ENCODE measurements around the gene NYAP2. TPM values are rescaled to one million over a fixed set of nuclear protein-coding genes. Genes with fewer than 3 reads are reported as not detected.

Gene NYAP2
- total RNA-seq (2021), result not detected in 3 replicates
- Bru-seq, nascent RNA, result percentile 1 among the genes with signal in this experiment
- long read RNA-seq, experiment 1, result 0 reads
- long read RNA-seq, experiment 2, result 0 reads
- long read RNA-seq, experiment 3, result 0 reads

- Mint-ChIP-seq H3K27me3 (ENCODE audit: low read depth) (no peaks in the 10 kb centered on the region), H3K4me1 (peaks cover 12% of the 10 kb centered on the region), H3K4me3 (peak within 1 kb of the TSS; percentile 61), H3K9me3 (no peaks in the 10 kb centered on the region), H3K36me3 (no peaks in the 10 kb centered on the region), H3K27ac (no peak within 1 kb of the TSS)
- ChIA-PET CTCF (no interaction called here), POLR2A (no interaction called here)
- no peak for TF ChIP-seq GTF2I (CRISPR knock-in tag; conservative IDR thresholded peaks at IDR 0.05)
- no peak for TF ChIP-seq TEAD1 (CRISPR knock-in tag; IDR thresholded peaks at IDR 0.05)
- TF ChIP-seq ATF1 (CRISPR knock-in tag; IDR thresholded peaks at IDR 0.05), result no peak
- TF ChIP-seq PREB (CRISPR knock-in tag; IDR thresholded peaks at IDR 0.05; ENCODE audit: borderline replicate concordance), result no peak
- TF ChIP-seq ZNF317 (CRISPR knock-in tag; IDR thresholded peaks at IDR 0.05; ENCODE audit: borderline replicate concordance, low read depth), result no peak
- no peak for TF ChIP-seq ZNF416 (CRISPR knock-in tag; IDR thresholded peaks at IDR 0.05)
- peak; percentile 32; the same call in 1 of the 2 replicates for ATAC-seq
- DNase-seq (ENCODE audit: low spot score), result no peak
Observed at GRCh38 chr2:225399504-225399903, at the start of gene NYAP2. Gene NYAP2, plus strand, starts transcription at chr2:225399710. Its CDS starts 9,171 bp downstream, at chr2:225408881.

GRCh38 chr2:225353579-225354085 lies 45.9 kb upstream of the NYAP2 start:
- ATAC-seq, result no peak
- ChIA-PET CTCF (no interaction called here), POLR2A (no interaction called here)
- DNase-seq (ENCODE audit: low spot score), result no peak
- TF ChIP-seq MYBL2 (CRISPR knock-in tag; IDR thresholded peaks at IDR 0.05) (no peak), IRF2 (CRISPR knock-in tag; IDR thresholded peaks at IDR 0.05; ENCODE audit: borderline replicate concordance, low read depth) (no peak), AFF4 (CRISPR knock-in tag; IDR thresholded peaks at IDR 0.05; ENCODE audit: borderline replicate concordance) (no peak), IRF1 (CRISPR knock-in tag; IDR thresholded peaks at IDR 0.05) (no peak), OVOL2 (CRISPR knock-in tag; IDR thresholded peaks at IDR 0.05; ENCODE audit: borderline replicate concordance) (no peak), ATF2 (CRISPR knock-in tag; IDR thresholded peaks at IDR 0.05; ENCODE audit: borderline replicate concordance, low read depth) (no peak), JUN (CRISPR knock-in tag; IDR thresholded peaks at IDR 0.05) (no peak), FOXP4 (CRISPR knock-in tag; IDR thresholded peaks at IDR 0.05) (no peak), AR (CRISPR knock-in tag; IDR thresholded peaks at IDR 0.05) (no peak), ZBTB43 (CRISPR knock-in tag; IDR thresholded peaks at IDR 0.05) (no peak), NR1H2 (CRISPR knock-in tag; IDR thresholded peaks at IDR 0.05) (no peak), ELF4 (CRISPR knock-in tag; IDR thresholded peaks at IDR 0.05; ENCODE audit: low read depth) (no peak), ZNF396 (CRISPR knock-in tag; IDR thresholded peaks at IDR 0.05; ENCODE audit: borderline replicate concordance) (no peak), ZNF219 (CRISPR knock-in tag; IDR thresholded peaks at IDR 0.05; ENCODE audit: borderline replicate concordance) (no peak)
- H3K36me3 Mint-ChIP-seq, result no peaks in the 10 kb centered on the region
- peaks cover 5% of the 10 kb centered on the region for H3K4me1 Mint-ChIP-seq
- H3K4me3 Mint-ChIP-seq, result no peak overlapping the region
- H3K27ac Mint-ChIP-seq, result no peak overlapping the region
- H3K27me3 Mint-ChIP-seq (ENCODE audit: low read depth), result no peaks in the 10 kb centered on the region
- H3K9me3 Mint-ChIP-seq, result no peaks in the 10 kb centered on the region

Measured in WTC11 (cell line).